Naive thymus-derived CD4-positive, alpha-beta T cell (primary cell): ENCODE measurements around the gene ZDHHC14. TPM values are rescaled to one million over a fixed set of nuclear protein-coding genes. Genes with fewer than 3 reads are reported as not detected.

Experiments
- ATAC-seq: fragments of 150-1000 bp; cut with Tn5 transposase; 2 replicates; pipeline ENCODE4 v1.10.0; 2021; ENCODE audit warnings: mild to moderate bottlenecking, moderate library complexity
- CTCF ChIA-PET: fragments of 350-600 bp; sonication (Branson Sonifier 250); formaldehyde crosslinking; loops from one replicate; lab custom pipeline; 2021; ENCODE audit warnings: antibody characterized with exemption; lab: Charles Lee
- POLR2A ChIA-PET: fragments of 350-600 bp; sonication (Branson Sonifier 250); formaldehyde crosslinking; loops from one replicate; lab custom pipeline; 2021; ENCODE audit warnings: antibody characterized with exemption, inconsistent platforms; lab: Charles Lee
- DNase-seq, 9 donors: peaks; one replicate each; pipeline versions ENCODE4 v3.0.0 to v3.0.0-alpha.2; 2020 to 2022; ENCODE audit warnings: mixed read lengths in 1 of 9
- H3K27ac ChIP-seq: one replicate; pipeline ENCODE4 v1.7.0; 2013; ENCODE audit warnings: mild to moderate bottlenecking, low read depth, low read length, moderate library complexity
- H3K27me3 ChIP-seq, 2 donors: one replicate each; pipeline ENCODE4 v1.7.0; 2013; ENCODE audit warnings: low read length in 2 of 2, mild to moderate bottlenecking in 2 of 2, moderate library complexity in 2 of 2; ENCODE audit not compliant: control insufficient read depth in 2 of 2, insufficient read depth in 2 of 2
- H3K36me3 ChIP-seq, 3 experiments: 1 replicate in 2 of 3; 2 replicates in 1 of 3; pipeline ENCODE4 v1.7.0; 2013; ENCODE audit warnings: low read length in 3 of 3, mild to moderate bottlenecking in 3 of 3, moderate library complexity in 1 of 3; ENCODE audit not compliant: insufficient read depth in 3 of 3, control insufficient read depth in 2 of 3
- H3K4me1 ChIP-seq, 2 donors: one replicate each; pipeline ENCODE4 v1.7.0; 2013; ENCODE audit warnings: low read length in 2 of 2, mild to moderate bottlenecking in 2 of 2, moderate library complexity in 1 of 2; ENCODE audit not compliant: control insufficient read depth in 2 of 2, insufficient read depth in 2 of 2
- H3K4me3 ChIP-seq: 2 replicates; pipeline ENCODE4 v1.7.0; 2013; ENCODE audit warnings: mild to moderate bottlenecking, low read length
- H3K9me3 ChIP-seq, 3 experiments: 1 replicate in 2 of 3; 2 replicates in 1 of 3; pipeline ENCODE4 v1.7.0; 2013; ENCODE audit warnings: low read length in 3 of 3; ENCODE audit not compliant: control insufficient read depth in 2 of 3
- H3K27ac Mint-ChIP-seq, 9 donors: one replicate each; pipeline ENCODE4 v1.8.0; 2020 to 2022; ENCODE audit warnings: mixed read lengths in 9 of 9, mild to moderate bottlenecking in 8 of 9, moderate library complexity in 5 of 9, inconsistent platforms in 2 of 9
- H3K27me3 Mint-ChIP-seq, 5 donors: one replicate each; pipeline ENCODE4 v1.8.0; 2021 to 2022; ENCODE audit warnings: mixed read lengths in 5 of 5, mild to moderate bottlenecking in 1 of 5
- H3K36me3 Mint-ChIP-seq, 5 donors: one replicate each; pipeline ENCODE4 v1.8.0; 2020 to 2022; ENCODE audit warnings: mixed read lengths in 5 of 5, mild to moderate bottlenecking in 3 of 5, inconsistent platforms in 1 of 5
- H3K4me1 Mint-ChIP-seq, 7 donors: one replicate each; pipeline ENCODE4 v1.8.0; 2020 to 2022; ENCODE audit warnings: mixed read lengths in 7 of 7, mild to moderate bottlenecking in 3 of 7, inconsistent platforms in 1 of 7
- H3K4me3 Mint-ChIP-seq, 10 donors: one replicate each; pipeline ENCODE4 v1.8.0; 2020 to 2022; ENCODE audit warnings: mild to moderate bottlenecking in 10 of 10, mixed read lengths in 10 of 10, moderate library complexity in 6 of 10, inconsistent platforms in 2 of 10
- H3K9me3 Mint-ChIP-seq, 11 donors: one replicate each; pipeline ENCODE4 v1.8.0; 2020 to 2022; ENCODE audit warnings: mixed read lengths in 11 of 11, mild to moderate bottlenecking in 4 of 11, inconsistent platforms in 1 of 11, moderate library complexity in 1 of 11
- intact Hi-C, 2 donors: fragments of 100-400 bp; cut with micrococcal nuclease; formaldehyde crosslinking; loops; one replicate each; pipeline ENCODE4 v1.15.1; 2023
- polyA plus RNA-seq, 2 donors: library from polyadenylated mRNA; unstranded; fragments of 300-500 nt; fragmentation: Illumina TruSeq; gene quantifications; one replicate each; pipeline ENCODE4 v1.2.3, GENCODE V29; 2021
- total RNA-seq, 6 experiments: library from RNA in 5 of 6; stranded (reverse) in 5 of 6; gene quantifications; 1 replicate in 5 of 6; 2 replicates in 1 of 6; pipeline ENCODE4 v1.2.3 and lab custom pipeline; 2021 to 2026

Gene ZDHHC14
- total and polyA plus RNA-seq, 7 experiments from 2014 or later = 0.13 to 18.2 (median 0.95) TPM

DNA sequence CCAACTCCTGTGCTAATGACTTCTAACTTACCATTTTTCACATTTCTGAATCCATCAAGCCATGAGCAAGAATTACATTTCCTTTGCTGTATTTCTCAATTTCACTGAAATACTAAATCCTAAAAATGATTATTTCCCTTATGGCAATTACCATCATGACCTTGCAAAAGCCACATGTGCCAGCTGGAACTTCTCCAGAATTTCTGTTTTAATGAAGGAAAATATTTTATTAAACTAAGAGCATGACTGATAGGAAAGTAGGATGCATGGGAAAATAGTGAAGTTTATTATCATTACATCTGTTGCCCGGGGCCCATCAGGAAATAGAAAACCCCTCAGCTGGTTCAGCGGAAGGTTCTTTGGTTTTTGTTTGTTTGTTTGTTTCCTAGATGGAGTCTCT, 43.2 kb upstream of the ZDHHC14 start:
- intact Hi-C loops = loop anchor here in 1 of 2 donors (10.0 kb wide), 1 partner anchor 773 kb away; no protein-coding TSS in a partner anchor
- ChIA-PET CTCF (interaction anchor here (0.9 to 1.3 kb wide), 2 partner anchors 9 to 23 kb away, joined by 3 to 4 read pairs; no protein-coding TSS in a partner anchor), POLR2A (no interaction called here)
- no peaks in the 10 kb centered on the region for H3K27me3 ChIP-seq
- H3K4me1 ChIP-seq = no peaks in the 10 kb centered on the region
- H3K9me3 ChIP-seq = no peaks in the 10 kb centered on the region
- ATAC-seq (no peak), DNase-seq (no peak)
- Mint-ChIP-seq H3K9me3 (peaks cover 0 to 3% (median 0%) of the 10 kb centered on the region in 11 donors), H3K27ac (no peak overlapping the region), H3K27me3 (peaks cover 30 to 70% (median 33%) of the 10 kb centered on the region in 5 donors), H3K4me3 (no peak overlapping the region), H3K4me1 (peaks cover 0 to 2% (median 0%) of the 10 kb centered on the region in 7 donors), H3K36me3 (no peaks in the 10 kb centered on the region)
- no peaks in the 10 kb centered on the region for H3K36me3 ChIP-seq
- H3K27ac ChIP-seq = no peak overlapping the region
- no peak overlapping the region for H3K4me3 ChIP-seq

DNA sequence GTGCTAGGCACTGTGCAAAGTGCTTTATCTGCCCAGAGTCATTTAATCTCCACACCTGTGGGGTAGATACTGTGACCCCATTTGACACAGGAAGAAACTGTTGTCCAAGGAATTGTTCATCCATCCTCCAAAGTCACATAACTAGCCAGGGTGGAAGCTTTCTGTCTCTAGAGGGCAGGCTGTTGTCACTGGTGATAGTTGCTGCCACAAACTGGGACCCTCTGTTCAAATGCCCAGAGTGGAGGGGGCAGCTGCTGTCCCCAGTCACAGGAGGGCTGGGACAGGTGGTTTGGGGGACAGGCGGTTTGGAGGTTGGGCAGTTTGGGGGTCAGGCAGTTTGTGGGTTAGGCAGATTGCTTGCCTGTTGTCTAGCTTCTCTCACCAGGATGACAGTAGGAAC, 41.6 kb upstream of the ZDHHC14 start:
- Histone ChIP-seq H3K27ac (no peak overlapping the region), H3K4me1 (no peaks in the 10 kb centered on the region), H3K36me3 (no peaks in the 10 kb centered on the region), H3K27me3 (no peaks in the 10 kb centered on the region), H3K4me3 (no peak overlapping the region), H3K9me3 (no peaks in the 10 kb centered on the region)
- no peak overlapping the region for H3K27ac Mint-ChIP-seq
- ATAC-seq = no peak
- intact Hi-C loops = loop anchor here in 1 of 2 donors (10.0 kb wide), 1 partner anchor 775 kb away; no protein-coding TSS in a partner anchor
- peaks cover 0 to 2% (median 0%) of the 10 kb centered on the region in 7 donors for H3K4me1 Mint-ChIP-seq
- H3K4me3 Mint-ChIP-seq = no peak overlapping the region
- CTCF ChIA-PET = no interaction called here
- H3K27me3 Mint-ChIP-seq = peaks cover 19 to 72% (median 24%) of the 10 kb centered on the region in 5 donors
- peaks cover 0 to 3% (median 0%) of the 10 kb centered on the region in 11 donors for H3K9me3 Mint-ChIP-seq
- POLR2A ChIA-PET = no interaction called here
- no peaks in the 10 kb centered on the region for H3K36me3 Mint-ChIP-seq
- no peak for DNase-seq

DNA sequence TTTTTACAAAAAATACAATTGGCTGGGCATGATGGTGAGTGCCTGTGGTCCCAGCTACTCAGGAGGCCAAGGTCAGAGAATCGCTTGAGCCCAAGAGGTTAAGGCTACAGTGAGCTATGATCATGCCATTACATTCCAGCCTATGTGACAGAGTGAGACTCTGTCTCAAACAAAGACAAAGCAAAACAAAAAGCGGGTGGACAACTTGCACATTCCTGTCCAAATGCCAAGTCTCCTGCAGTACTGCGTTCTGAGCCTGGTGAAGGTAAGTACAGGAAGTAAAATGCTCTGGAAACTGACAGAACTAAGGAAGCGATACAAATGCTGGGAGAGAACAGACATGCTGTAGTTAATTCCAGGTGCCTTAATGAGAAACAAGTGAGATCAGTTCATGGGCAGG, 37.3 kb upstream of the ZDHHC14 start:
- H3K4me1 Mint-ChIP-seq = no peaks in the 10 kb centered on the region
- peaks cover 0 to 1% (median 0%) of the 10 kb centered on the region in 5 donors for H3K36me3 Mint-ChIP-seq
- no peaks in the 10 kb centered on the region for H3K36me3 ChIP-seq
- DNase-seq (no peak), ATAC-seq (no peak)
- no peaks in the 10 kb centered on the region for H3K9me3 ChIP-seq
- no peak overlapping the region for H3K27ac ChIP-seq
- no peaks in the 10 kb centered on the region for H3K27me3 ChIP-seq
- H3K4me3 Mint-ChIP-seq = no peak overlapping the region
- ChIA-PET POLR2A (no interaction called here), CTCF (no interaction called here)
- intact Hi-C loops = no loop called here
- peaks cover 17 to 80% (median 21%) of the 10 kb centered on the region in 5 donors for H3K27me3 Mint-ChIP-seq
- H3K4me1 ChIP-seq = no peaks in the 10 kb centered on the region
- H3K9me3 Mint-ChIP-seq = peaks cover 0 to 5% (median 0%) of the 10 kb centered on the region in 11 donors
- H3K4me3 ChIP-seq = no peak overlapping the region
- no peak overlapping the region for H3K27ac Mint-ChIP-seq

DNA sequence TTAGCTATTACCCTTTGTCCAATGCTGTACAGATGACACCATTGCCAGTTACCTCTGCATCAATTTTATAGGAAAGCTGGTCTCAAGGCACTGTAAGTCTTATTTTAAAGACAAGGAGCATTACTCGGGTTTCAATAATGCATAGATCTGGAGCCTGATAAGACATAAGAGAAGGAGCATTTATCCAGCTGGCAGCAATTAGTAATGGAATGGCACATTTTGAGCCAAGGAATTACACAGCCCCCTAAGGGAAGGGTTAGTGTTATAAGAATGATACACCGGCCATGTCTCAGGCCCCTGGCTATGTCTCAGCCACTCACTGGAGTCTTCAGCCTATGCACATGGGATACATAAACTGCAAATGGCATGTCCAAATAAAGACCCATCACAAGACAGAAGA, 34.6 kb upstream of the ZDHHC14 start:
- CTCF ChIA-PET = interaction anchor here (1.6 kb wide), 1 partner anchor 15 kb away, joined by 4 read pairs; no protein-coding TSS in a partner anchor

DNA sequence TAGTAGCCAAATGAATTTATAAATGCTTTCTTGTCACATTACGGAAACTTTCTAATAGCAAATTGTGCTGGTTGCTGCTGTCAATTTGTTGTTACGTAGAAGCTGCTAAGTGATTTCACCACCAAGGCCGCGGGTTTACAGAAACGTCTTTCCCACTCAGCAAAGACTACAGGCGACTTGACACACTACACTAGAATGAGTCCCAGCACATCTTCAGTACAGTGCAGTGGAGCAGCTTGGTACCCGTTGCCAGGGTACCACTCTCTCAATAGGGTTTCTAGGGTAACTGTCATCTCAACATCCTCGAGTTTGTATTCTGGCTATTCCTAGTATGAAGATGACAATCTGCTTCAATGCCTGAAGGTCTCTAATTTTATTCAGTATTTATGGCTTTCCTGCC, 22.7 kb upstream of the ZDHHC14 start:
- ChIA-PET CTCF (no interaction called here), POLR2A (no interaction called here)
- no peak overlapping the region for H3K27ac ChIP-seq
- no peaks in the 10 kb centered on the region for H3K4me1 Mint-ChIP-seq
- peaks cover 0 to 3% of the 10 kb centered on the region in 2 donors for H3K27me3 ChIP-seq
- H3K36me3 ChIP-seq = no peaks in the 10 kb centered on the region
- H3K4me1 ChIP-seq = no peaks in the 10 kb centered on the region
- H3K27me3 Mint-ChIP-seq = peaks cover 21 to 53% (median 32%) of the 10 kb centered on the region in 5 donors
- H3K27ac Mint-ChIP-seq = no peak overlapping the region
- peaks cover 0 to 2% (median 0%) of the 10 kb centered on the region in 5 donors for H3K36me3 Mint-ChIP-seq
- no peaks in the 10 kb centered on the region for H3K9me3 ChIP-seq
- ATAC-seq (no peak), DNase-seq (no peak)
- intact Hi-C loops = no loop called here
- H3K9me3 Mint-ChIP-seq = peaks cover 0 to 1% (median 0%) of the 10 kb centered on the region in 11 donors
- H3K4me3 ChIP-seq = no peak overlapping the region
- no peak overlapping the region for H3K4me3 Mint-ChIP-seq

More for the DNA sequence above, 34.6 kb upstream of the ZDHHC14 start:
- Mint-ChIP-seq H3K4me1 (no peaks in the 10 kb centered on the region), H3K27me3 (peaks cover 11 to 76% (median 18%) of the 10 kb centered on the region in 5 donors), H3K4me3 (no peak overlapping the region), H3K27ac (no peak overlapping the region), H3K36me3 (peaks cover 0 to 1% (median 0%) of the 10 kb centered on the region in 5 donors), H3K9me3 (peaks cover 0 to 7% (median 0%) of the 10 kb centered on the region in 11 donors)
- intact Hi-C loops = no loop called here
- DNase-seq (no peak), ATAC-seq (no peak)
- no peaks in the 10 kb centered on the region for H3K27me3 ChIP-seq
- no peaks in the 10 kb centered on the region for H3K9me3 ChIP-seq
- H3K4me3 ChIP-seq = no peak overlapping the region
- no peaks in the 10 kb centered on the region for H3K4me1 ChIP-seq
- no peak overlapping the region for H3K27ac ChIP-seq
- POLR2A ChIA-PET = no interaction called here
- H3K36me3 ChIP-seq = no peaks in the 10 kb centered on the region

DNA sequence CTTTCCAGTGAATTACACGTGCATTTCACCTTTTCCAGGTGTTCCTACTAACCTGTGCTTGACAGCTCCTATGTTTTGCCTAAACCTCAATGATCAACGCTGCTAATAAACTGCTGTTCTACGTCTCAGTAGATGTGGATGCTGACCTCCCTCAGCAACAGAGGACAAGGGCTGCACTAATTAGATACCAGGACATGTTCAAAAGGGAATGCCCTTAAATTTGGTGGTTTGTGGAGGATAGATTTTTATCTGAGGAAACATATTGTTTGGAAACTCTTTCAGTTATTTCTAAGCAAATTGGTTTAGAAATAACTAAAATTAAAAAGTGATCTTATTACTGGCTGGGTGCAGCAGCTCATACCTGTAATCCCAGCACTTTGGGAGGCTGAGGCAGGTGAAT, 19.1 kb upstream of the ZDHHC14 start:
- Histone ChIP-seq H3K27ac (no peak overlapping the region), H3K4me3 (no peak overlapping the region), H3K4me1 (no peaks in the 10 kb centered on the region), H3K36me3 (no peaks in the 10 kb centered on the region), H3K9me3 (no peaks in the 10 kb centered on the region), H3K27me3 (peaks cover 0 to 9% of the 10 kb centered on the region in 2 donors)
- no peak overlapping the region for H3K4me3 Mint-ChIP-seq
- DNase-seq = no peak
- H3K4me1 Mint-ChIP-seq = no peaks in the 10 kb centered on the region
- ChIA-PET CTCF (interaction anchor here (0.7 to 0.8 kb wide), 2 partner anchors 16 to 225 kb away, joined by 3 to 4 read pairs; no protein-coding TSS in a partner anchor), POLR2A (interaction anchor here (0.7 kb wide), 1 partner anchor 269 kb away, joined by 3 read pairs; no protein-coding TSS in a partner anchor)
- no peak overlapping the region for H3K27ac Mint-ChIP-seq
- H3K9me3 Mint-ChIP-seq = no peaks in the 10 kb centered on the region
- no peak for ATAC-seq
- intact Hi-C loops = no loop called here
- peaks cover 0 to 2% (median 0%) of the 10 kb centered on the region in 5 donors for H3K36me3 Mint-ChIP-seq
- H3K27me3 Mint-ChIP-seq = peaks cover 22 to 56% (median 40%) of the 10 kb centered on the region in 5 donors

DNA sequence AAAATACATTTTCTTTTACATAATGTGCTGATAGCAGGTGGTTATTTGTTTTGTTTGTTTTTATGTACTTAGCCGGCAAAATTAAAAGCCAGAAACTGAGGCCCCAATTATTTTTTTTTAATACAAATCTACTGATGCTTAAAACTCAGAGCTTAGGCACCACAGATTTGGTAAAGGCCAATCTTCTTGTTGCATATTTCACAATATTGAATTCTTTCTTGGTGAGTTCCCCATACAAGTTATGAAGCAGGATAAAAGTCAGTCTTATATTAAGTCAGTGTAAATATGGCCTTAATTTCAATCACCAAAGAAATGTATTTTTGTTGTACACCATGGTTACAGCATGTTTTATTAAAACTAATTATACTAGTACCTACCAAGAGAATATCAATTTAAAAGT, 16.3 kb upstream of the ZDHHC14 start:
- DNase-seq = no peak
- ChIA-PET POLR2A (no interaction called here), CTCF (no interaction called here)
- peaks cover 5 to 16% (median 14%) of the 10 kb centered on the region in 7 donors for H3K4me1 Mint-ChIP-seq
- H3K4me3 Mint-ChIP-seq = no peak overlapping the region
- H3K36me3 Mint-ChIP-seq = no peaks in the 10 kb centered on the region
- H3K27me3 ChIP-seq = peaks cover 0 to 9% of the 10 kb centered on the region in 2 donors
- intact Hi-C loops = loop anchor here in 1 of 2 donors (5.0 kb wide), 1 partner anchor 42 kb away; the partner anchor contains the start of gene TMEM242
- no peaks in the 10 kb centered on the region for H3K36me3 ChIP-seq
- no peak overlapping the region for H3K27ac Mint-ChIP-seq
- H3K27me3 Mint-ChIP-seq = peaks cover 32 to 59% (median 40%) of the 10 kb centered on the region in 5 donors
- no peaks in the 10 kb centered on the region for H3K9me3 Mint-ChIP-seq
- no peaks in the 10 kb centered on the region for H3K9me3 ChIP-seq
- no peak for ATAC-seq
- H3K27ac ChIP-seq = no peak overlapping the region
- peaks cover 4 to 11% of the 10 kb centered on the region in 2 donors for H3K4me1 ChIP-seq
- H3K4me3 ChIP-seq = no peak overlapping the region
